Liver (tissue), 9 donors: Measurements from ENCODE around the gene ALDH1L1. TPM values are rescaled to one million over a fixed set of nuclear protein-coding genes. Genes with fewer than 3 reads are reported as not detected.

ENCODE experiments used
- DNase-seq: peaks from one replicate; pipeline ENCODE4 v3.0.0-alpha.2; 2017; ENCODE audit warnings: low spot score
- H3K27ac ChIP-seq, 2 donors: one replicate each; pipeline ENCODE4 v1.7.0; 2013; ENCODE audit warnings: inconsistent platforms in 2 of 2, low read length in 2 of 2, control low read depth in 1 of 2, low read depth in 1 of 2, mild to moderate bottlenecking in 1 of 2
- H3K27me3 ChIP-seq, 4 donors: one replicate each; pipeline versions ENCODE4 v1.6.1 to v1.7.0; 2013; ENCODE audit warnings: low read length in 3 of 4, inconsistent platforms in 1 of 4, mild to moderate bottlenecking in 1 of 4, moderate library complexity in 1 of 4; ENCODE audit not compliant: control insufficient read depth in 4 of 4, insufficient read depth in 4 of 4
- H3K36me3 ChIP-seq, 4 donors: one replicate each; pipeline versions ENCODE4 v1.6.1 to v1.7.0; 2013; ENCODE audit warnings: low read length in 3 of 4, mild to moderate bottlenecking in 3 of 4, low read depth in 1 of 4, moderate library complexity in 1 of 4; ENCODE audit not compliant: control insufficient read depth in 4 of 4, insufficient read depth in 3 of 4
- H3K4me1 ChIP-seq, 4 donors: one replicate each; pipeline versions ENCODE4 v1.6.1 to v1.7.0; 2013; ENCODE audit warnings: low read length in 3 of 4, mild to moderate bottlenecking in 3 of 4, moderate library complexity in 1 of 4; ENCODE audit not compliant: control insufficient read depth in 4 of 4, insufficient read depth in 4 of 4
- H3K4me3 ChIP-seq, 3 donors: one replicate each; pipeline versions ENCODE4 v1.6.1 to v1.7.0; 2013; ENCODE audit warnings: low read length in 3 of 3, control low read depth in 1 of 3, low read depth in 1 of 3, mild to moderate bottlenecking in 1 of 3
- H3K9ac ChIP-seq, 2 donors: one replicate each; pipeline ENCODE4 v1.7.0; 2013; ENCODE audit warnings: low read length in 2 of 2, mild to moderate bottlenecking in 2 of 2, moderate library complexity in 2 of 2, control low read depth in 1 of 2, low read depth in 1 of 2
- H3K9me3 ChIP-seq, 4 donors: one replicate each; pipeline versions ENCODE4 v1.6.1 to v1.7.0; 2013; ENCODE audit warnings: low read length in 3 of 4; ENCODE audit not compliant: control insufficient read depth in 4 of 4
- EGR1 ChIP-seq, 2 donors: IDR thresholded peaks; 2 replicates each; pipeline ENCODE4 v1.6.1; 2016 to 2018; ENCODE audit warnings: antibody characterized with exemption in 2 of 2, low read depth in 2 of 2
- FOXA1 ChIP-seq: IDR thresholded peaks from 2 replicates; pipeline ENCODE4 v1.6.1; 2016; ENCODE audit warnings: antibody characterized with exemption
- FOXA2 ChIP-seq: IDR thresholded peaks from 2 replicates; pipeline ENCODE4 v1.6.1; 2016; ENCODE audit warnings: antibody characterized with exemption
- GABPA ChIP-seq, 2 donors: IDR thresholded peaks in 1 of 2; conservative IDR thresholded peaks in 1 of 2; 2 replicates each; pipeline ENCODE4 v1.6.1; 2016; ENCODE audit warnings: antibody characterized with exemption in 2 of 2, mild to moderate bottlenecking in 1 of 2, moderate library complexity in 1 of 2
- HNF4A ChIP-seq, 2 donors: conservative IDR thresholded peaks; 2 replicates each; pipeline ENCODE4 v1.6.1; 2016; ENCODE audit warnings: antibody characterized with exemption in 2 of 2, mild to moderate bottlenecking in 2 of 2
- RAD21 ChIP-seq, 2 donors: IDR thresholded peaks; 2 replicates each; pipeline ENCODE4 v1.6.1; 2016; ENCODE audit warnings: antibody characterized with exemption in 2 of 2, mild to moderate bottlenecking in 2 of 2
- RXRA ChIP-seq, 2 donors: IDR thresholded peaks; 2 replicates each; pipeline ENCODE4 v1.6.1; 2017 to 2018; ENCODE audit warnings: antibody characterized with exemption in 2 of 2, mild to moderate bottlenecking in 1 of 2
- ZBTB33 ChIP-seq: IDR thresholded peaks from 2 replicates; pipeline ENCODE4 v1.6.1; 2016; ENCODE audit warnings: antibody characterized with exemption
- WGBS: extraction: QIAGEN DNeasy Blood & Tissue Kit; methylation state at CpG from one replicate; pipeline ENCODE4 v1.1.7; 2013; 5-methylcytosine and 5-hydroxymethylcytosine counted together
- polyA plus RNA-seq, 2 donors: library from polyadenylated mRNA; stranded (reverse) in 1 of 2; unstranded in 1 of 2; fragments of 200-250 nt in 1 of 2; fragments of >200 nt in 1 of 2; fragmentation: Nextera tagmentation in 1 of 2; extraction: Ambion mirVana in 1 of 2; gene quantifications; one replicate each; pipeline versions ENCODE4 v1.2.1 to v1.2.3, GENCODE V29; 2013 to 2015
- total RNA-seq, 2 donors: library from RNA; depleted of rRNA; stranded (reverse); fragments of >200 nt; gene quantifications; one replicate each; pipeline ENCODE4 v1.2.3, GENCODE V29; 2014
- TF ChIP-seq, protein P1 (sequence below): fragments of 150-350 bp; IDR thresholded peaks from 2 replicates; pipeline ENCODE4 v1.5.1; 2017; ENCODE audit warnings: improper control_type of control experiment, low read depth, low read length; ENCODE audit not compliant: missing input control
- donor health status: healthy.
- donor health status: healthy.
- donor health status: healthy.
- donor health status: healthy.
- donor health status: healthy.

The ALDH1L1 gene
- total and polyA plus RNA-seq, 4 donors, result 46.7 to 234 (median 147) TPM

DNA sequence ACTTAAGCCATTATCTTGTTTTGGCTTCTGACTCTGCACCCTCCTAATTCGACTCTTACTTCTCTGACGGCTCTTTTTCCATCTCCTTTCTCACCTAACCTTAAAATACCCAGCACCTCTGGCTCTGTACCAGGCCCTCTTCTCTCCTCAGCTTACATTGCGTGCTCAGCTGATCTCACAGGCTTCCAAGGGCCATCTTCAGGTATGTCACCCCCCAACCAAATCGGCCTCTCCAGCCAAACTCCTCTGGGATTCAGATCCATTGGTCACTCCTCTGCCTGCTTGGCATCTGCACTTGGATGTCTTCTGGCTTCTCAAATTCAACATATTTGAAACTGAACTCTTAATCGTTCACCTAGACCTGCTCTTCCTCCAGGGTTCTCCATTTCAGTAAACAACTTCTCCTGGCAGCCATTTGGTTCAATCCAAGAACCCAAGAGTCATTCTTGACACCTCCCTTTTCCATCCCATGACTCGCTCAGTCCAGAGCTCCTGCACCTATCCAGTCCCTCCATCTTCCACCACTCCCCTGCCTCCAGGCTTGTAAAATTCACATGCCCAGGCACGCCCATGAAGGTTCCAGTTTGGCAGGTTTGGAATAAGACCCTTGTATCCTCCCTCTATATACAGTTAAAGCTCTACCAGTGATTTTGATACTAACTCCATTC, 61.2 kb downstream of the ALDH1L1 start:
- Histone ChIP-seq H3K9ac (no peak overlapping the region), H3K36me3 (peaks cover 8 to 59% (median 47%) of the 10 kb centered on the region in 4 donors), H3K27ac (no peak overlapping the region), H3K27me3 (no peaks in the 10 kb centered on the region), H3K9me3 (no peaks in the 10 kb centered on the region), H3K4me1 (no peaks in the 10 kb centered on the region), H3K4me3 (no peak overlapping the region)
- no peak for TF ChIP-seq RAD21 (IDR thresholded peaks at IDR 0.05)
- 91% methylated on average over 7 of the region's 7 CpGs for WGBS
- peak; percentile 19 for DNase-seq

GRCh38 chr3:126118591-126118990, 61.8 kb downstream of the ALDH1L1 start:
- 91% methylated on average over 11 of the region's 11 CpGs for WGBS
- no peak for DNase-seq

DNA sequence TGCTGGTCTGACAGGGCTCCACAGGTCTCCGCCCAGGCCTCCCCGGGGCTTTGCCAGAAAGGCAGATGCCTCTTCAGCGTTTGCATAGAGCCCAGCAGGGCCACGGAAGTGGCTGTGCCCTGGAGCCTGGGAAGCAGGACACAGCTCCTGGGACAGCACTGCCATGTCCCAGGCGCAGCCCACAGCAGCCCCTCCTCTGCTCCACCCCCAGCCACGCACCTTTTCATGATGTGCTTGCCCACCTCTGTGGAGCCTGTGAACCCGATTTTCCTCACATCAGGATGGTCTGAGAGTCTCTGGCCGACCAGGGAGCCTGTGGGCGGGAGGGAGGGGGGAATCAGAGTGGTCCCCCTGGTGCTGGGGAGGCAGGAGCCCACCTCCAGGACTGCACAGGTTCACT, 62.6 kb downstream of the ALDH1L1 start:
- no peaks in the 10 kb centered on the region for H3K4me1 ChIP-seq
- no peak overlapping the region for H3K27ac ChIP-seq
- no peak overlapping the region for H3K9ac ChIP-seq
- peak; percentile 27 for DNase-seq
- H3K27me3 ChIP-seq, result no peaks in the 10 kb centered on the region
- H3K9me3 ChIP-seq, result no peaks in the 10 kb centered on the region
- peaks cover 10 to 63% (median 54%) of the 10 kb centered on the region in 4 donors for H3K36me3 ChIP-seq
- WGBS, result 63% methylated on average over 9 of the region's 9 CpGs
- TF ChIP-seq HNF4A (conservative IDR thresholded peaks at IDR 0.05), result no peak
- TF ChIP-seq FOXA2, result no peak
- TF ChIP-seq RXRA (IDR thresholded peaks at IDR 0.05), result no peak
- TF ChIP-seq ZBTB33, result no peak
- no peak for TF ChIP-seq EGR1 (IDR thresholded peaks at IDR 0.05; ENCODE audit: low read depth in 2 of 2)
- no peak for TF ChIP-seq FOXA1
- no peak overlapping the region for H3K4me3 ChIP-seq

More at GRCh38 chr3:126118591-126118990, 61.8 kb downstream of the ALDH1L1 start:
- Histone ChIP-seq H3K4me1 (no peaks in the 10 kb centered on the region), H3K4me3 (no peak overlapping the region), H3K27me3 (no peaks in the 10 kb centered on the region), H3K36me3 (peaks cover 8 to 61% (median 50%) of the 10 kb centered on the region in 4 donors), H3K27ac (no peak overlapping the region), H3K9ac (no peak overlapping the region), H3K9me3 (no peaks in the 10 kb centered on the region)
- TF ChIP-seq RAD21 (IDR thresholded peaks at IDR 0.05), result no peak
- no peak for TF ChIP-seq GABPA (IDR thresholded peaks at IDR 0.05 in 1 of 2, conservative IDR thresholded peaks at IDR 0.05 in 1 of 2)
- TF ChIP-seq FOXA1, result no peak

GRCh38 chr3:126117212-126117611, 63.2 kb downstream of the ALDH1L1 start:
- H3K4me1 ChIP-seq, result no peaks in the 10 kb centered on the region
- no peak overlapping the region for H3K4me3 ChIP-seq
- peak; percentile 9 for DNase-seq
- no peaks in the 10 kb centered on the region for H3K27me3 ChIP-seq
- peaks cover 11 to 61% (median 55%) of the 10 kb centered on the region in 4 donors for H3K36me3 ChIP-seq
- 98% methylated on average over 3 of the region's 3 CpGs for WGBS
- no peak overlapping the region for H3K9ac ChIP-seq
- TF ChIP-seq, protein P1, sequence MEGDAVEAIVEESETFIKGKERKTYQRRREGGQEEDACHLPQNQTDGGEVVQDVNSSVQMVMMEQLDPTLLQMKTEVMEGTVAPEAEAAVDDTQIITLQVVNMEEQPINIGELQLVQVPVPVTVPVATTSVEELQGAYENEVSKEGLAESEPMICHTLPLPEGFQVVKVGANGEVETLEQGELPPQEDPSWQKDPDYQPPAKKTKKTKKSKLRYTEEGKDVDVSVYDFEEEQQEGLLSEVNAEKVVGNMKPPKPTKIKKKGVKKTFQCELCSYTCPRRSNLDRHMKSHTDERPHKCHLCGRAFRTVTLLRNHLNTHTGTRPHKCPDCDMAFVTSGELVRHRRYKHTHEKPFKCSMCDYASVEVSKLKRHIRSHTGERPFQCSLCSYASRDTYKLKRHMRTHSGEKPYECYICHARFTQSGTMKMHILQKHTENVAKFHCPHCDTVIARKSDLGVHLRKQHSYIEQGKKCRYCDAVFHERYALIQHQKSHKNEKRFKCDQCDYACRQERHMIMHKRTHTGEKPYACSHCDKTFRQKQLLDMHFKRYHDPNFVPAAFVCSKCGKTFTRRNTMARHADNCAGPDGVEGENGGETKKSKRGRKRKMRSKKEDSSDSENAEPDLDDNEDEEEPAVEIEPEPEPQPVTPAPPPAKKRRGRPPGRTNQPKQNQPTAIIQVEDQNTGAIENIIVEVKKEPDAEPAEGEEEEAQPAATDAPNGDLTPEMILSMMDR, result no peak
- TF ChIP-seq RXRA (IDR thresholded peaks at IDR 0.05), result no peak
- TF ChIP-seq HNF4A (conservative IDR thresholded peaks at IDR 0.05), result no peak
- no peaks in the 10 kb centered on the region for H3K9me3 ChIP-seq
- no peak overlapping the region for H3K27ac ChIP-seq
